Endometrial microvascular endothelial cells (primary cell): ENCODE results near the gene AGT. TPM values are rescaled to one million over a fixed set of nuclear protein-coding genes. Genes with fewer than 3 reads are reported as not detected.
"Not testable (repeated sequence)": the region's sequence is repeated elsewhere in the genome, so short reads cannot be mapped to it uniquely, and the experiment has no call there.

ENCODE experiments used
- in situ Hi-C: cut with HindIII; loops from 2 replicates; pipeline ENCODE4 v1.10.0; 2017; ENCODE audit warnings: low sequenced_read_pairs, low pct_unique_long_range_greater_than_20kb; ENCODE audit errors: inconsistent ontology term
- total RNA-seq: library from RNA; depleted of rRNA; stranded (reverse); fragments of >200 nt; gene quantifications from one replicate; pipeline ENCODE4 v1.2.3, GENCODE V29; 2015; ENCODE audit errors: inconsistent ontology term

AGT gene
- total RNA-seq, 1 donor from 2014 or later, result not detected

- in situ Hi-C loops, result no loop called here
Measured at GRCh38 chr1:230746617-230747016, 32.7 kb upstream of the AGT start.

GRCh38 chr1:230745071-230745470, 31.1 kb upstream of the AGT start:
- in situ Hi-C loops, result no loop called here

DNA sequence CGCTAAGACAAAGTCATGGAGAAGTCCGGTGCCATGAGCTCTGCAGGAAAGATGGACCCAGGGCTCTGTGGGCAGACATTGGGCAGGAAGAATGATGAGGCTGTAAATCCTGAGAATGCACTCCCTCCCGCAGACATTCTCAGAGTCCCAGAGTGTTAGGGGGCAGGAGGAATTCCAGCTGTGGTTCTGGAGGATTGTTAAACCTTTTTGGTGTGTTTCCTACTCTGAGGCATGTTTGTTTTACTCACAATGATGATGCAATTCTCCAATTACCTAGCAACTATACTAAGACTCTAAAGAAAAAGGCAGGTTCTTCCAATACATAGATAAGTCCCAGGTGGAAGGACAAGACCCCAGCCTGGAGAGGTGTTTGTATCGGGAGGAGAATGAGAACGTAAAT, 30.5 kb upstream of the AGT start:
- in situ Hi-C loops, result no loop called here

DNA sequence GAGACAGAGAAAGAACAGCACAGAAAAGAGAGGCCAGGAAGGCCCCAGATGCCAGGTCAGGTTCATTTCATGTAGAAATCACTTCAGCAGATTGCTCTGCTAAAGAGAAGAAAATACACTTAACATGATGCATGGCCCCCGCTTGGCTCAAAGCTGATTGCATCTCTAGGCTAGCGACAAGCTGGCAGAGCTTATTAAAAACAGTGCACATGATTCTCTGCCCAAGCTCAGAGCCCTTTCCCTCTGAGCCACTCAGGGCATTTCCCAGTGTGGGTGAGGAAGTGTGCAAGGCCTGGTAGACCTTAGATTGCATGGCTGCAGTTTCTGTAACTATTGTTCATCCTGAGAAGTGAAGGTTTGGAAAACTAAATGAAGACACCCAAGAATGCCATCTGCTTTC, 30.0 kb upstream of the AGT start:
- in situ Hi-C loops, result no loop called here

DNA sequence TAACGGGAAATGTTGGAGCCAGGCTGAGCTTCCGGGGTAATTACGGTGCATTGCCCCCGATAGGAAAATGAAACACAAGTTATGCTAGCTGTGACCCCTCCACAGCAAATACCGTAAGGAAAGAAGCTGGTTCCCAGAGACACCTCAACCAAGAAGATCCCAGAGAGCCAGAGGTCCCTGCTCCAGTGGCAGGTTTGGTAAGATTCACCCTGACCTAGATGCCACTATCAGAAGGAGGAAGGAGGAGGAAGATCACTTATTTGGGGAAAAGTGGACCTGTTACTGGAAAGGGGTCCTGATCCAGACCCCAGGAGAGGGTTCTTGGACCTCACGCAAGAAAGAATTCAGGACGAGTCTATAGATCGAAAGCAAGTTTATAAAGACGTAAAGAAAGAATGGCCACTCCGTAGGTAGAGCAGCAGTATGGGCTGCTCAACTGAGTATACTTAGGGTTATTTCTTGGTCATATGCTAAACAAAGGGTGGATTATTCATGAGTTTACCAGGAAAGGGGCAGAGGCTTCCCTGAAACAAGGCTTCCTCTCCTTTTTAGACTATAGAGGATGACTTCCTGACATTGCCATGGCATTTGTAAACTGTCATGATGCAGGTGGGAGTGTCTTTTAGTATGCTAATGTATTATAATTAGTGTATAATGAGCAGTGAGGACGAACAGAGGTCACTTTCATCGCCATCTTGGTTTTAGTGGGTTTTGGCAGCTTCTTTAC, 25.8 kb upstream of the AGT start:
- in situ Hi-C loops, result no loop called here

GRCh38 chr1:230737622-230738262, 23.8 kb upstream of the AGT start:
- in situ Hi-C loops, result no loop called here

DNA sequence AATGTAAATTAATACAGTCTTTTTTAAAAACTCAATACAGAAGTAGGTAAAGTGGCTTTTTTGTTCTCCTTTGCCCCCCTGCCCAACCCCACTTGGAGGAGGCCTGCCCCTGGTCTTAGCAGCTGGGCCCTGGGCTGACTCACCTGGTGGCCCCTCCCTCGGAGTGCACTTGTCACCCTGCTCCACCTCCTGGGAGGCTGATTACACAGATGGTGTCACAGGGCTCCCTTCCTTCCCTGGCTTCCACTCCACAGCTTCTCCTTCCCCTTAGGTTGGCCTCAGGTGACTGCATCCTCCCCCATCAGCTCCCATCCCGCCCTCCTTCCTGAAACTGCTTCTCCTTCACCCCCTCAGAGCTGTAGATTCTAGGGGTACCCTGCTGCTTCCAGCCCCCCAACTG, 21.5 kb upstream of the AGT start:
- in situ Hi-C loops, result no loop called here

- in situ Hi-C loops, result no loop called here
Measured at GRCh38 chr1:230730977-230731376, 17.1 kb upstream of the AGT start.

GRCh38 chr1:230728710-230729392, 14.9 kb upstream of the AGT start:
- in situ Hi-C loops, result no loop called here

- in situ Hi-C loops, result no loop called here
Measured at GRCh38 chr1:230725256-230726012, 11.5 kb upstream of the AGT start.

DNA sequence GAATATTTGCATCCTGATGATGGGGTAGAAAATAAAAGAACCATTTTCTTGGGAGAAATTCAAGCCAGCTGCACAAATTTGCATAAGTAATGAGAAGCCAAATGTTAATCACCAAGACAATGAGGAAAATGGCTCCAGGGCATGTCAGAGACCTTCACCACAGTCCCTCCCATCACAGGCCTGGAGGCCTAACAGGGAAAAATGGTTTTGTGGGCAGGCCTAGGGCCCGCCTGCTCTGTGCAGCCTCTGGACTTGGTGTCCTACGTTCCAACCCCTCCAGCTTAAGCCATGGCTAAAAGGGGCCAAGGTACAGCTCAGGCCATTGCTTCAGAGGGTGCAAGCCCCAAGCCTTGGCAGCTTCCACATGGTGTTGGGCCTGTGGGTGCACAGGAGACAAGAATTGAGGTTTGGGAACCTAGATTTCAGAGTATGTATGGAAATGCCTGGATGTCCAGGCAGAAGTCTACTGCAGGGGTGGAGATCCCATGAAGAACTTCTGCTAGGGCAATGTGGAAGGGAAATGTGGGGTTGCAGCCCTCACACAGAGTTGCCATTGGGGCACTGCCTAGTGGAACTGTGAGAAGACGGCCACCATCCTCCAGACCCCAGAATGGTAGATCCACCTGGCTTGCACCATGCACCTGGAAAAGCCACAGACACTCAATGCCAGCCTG, 8.1 kb upstream of the AGT start:
- in situ Hi-C loops, result not testable (repeated sequence)

DNA sequence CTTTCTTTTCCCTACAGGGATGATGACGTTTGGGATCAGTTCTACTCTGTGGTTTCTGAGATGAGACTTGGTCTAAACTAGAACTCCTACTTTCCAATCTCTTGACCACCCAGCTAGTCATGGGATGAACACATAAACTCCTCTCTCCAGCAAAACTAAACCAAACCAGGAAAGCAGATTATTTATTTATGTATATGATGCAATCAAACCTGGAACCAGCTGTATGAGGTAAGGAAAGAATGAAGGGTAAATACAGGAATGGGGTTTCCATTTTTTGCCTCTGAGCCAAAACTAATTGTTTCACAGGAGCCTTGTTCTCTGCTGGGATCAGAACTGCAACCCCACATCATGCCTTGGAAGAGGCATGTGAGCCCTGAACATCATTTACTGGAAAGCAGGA, 3.3 kb upstream of the AGT start:
- in situ Hi-C loops, result no loop called here

GRCh38 chr1:230716453-230716852, 2.5 kb upstream of the AGT start:
- in situ Hi-C loops, result not testable (repeated sequence)

DNA sequence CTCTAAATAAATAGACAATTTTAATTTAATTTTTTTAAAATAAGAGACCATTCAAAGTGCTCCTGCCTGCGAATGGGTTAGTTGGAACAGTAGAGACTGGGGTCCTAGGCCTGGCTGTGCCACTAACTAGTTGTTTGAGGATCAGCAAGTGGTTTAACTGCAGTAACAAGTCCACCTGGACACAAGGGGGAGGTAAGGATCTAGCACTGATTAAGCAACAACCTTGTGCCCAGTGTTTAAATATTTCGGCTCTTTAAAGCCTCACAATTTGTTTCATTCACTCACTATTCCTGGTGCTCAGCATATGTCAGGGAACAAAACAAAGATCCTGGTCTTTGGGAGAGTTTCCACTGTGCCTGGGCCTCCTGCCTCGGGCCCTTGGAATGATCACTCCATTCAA, 1.6 kb upstream of the AGT start:
- in situ Hi-C loops, result no loop called here

DNA sequence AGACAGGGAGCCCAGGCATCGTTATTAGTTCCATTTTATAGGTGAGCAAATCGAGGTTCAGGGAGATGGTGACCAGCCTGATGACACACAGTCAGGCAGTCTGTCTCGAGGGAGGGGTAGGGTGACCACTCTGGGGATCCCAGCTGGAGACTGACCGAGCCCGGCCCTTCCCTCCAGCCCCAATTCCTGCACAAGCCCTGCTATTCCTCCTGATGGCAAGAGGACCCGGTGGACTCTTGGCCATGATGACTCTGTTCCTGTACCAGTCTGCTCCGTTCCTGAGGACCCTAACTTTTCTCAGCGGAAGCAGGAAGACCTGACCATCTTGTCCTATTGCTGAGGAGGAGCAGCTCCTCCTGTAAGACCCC, 391 bp downstream of the AGT start:
- in situ Hi-C loops, result no loop called here

- in situ Hi-C loops, result no loop called here
Measured at GRCh38 chr1:230713138-230713537, 784 bp downstream of the AGT start.

GRCh38 chr1:230712470-230712942, 1.4 kb downstream of the AGT start:
- in situ Hi-C loops, result no loop called here

GRCh38 chr1:230711245-230711644, 2.7 kb downstream of the AGT start:
- in situ Hi-C loops, result no loop called here

GRCh38 chr1:230710543-230710904, 3.4 kb downstream of the AGT start:
- in situ Hi-C loops, result no loop called here
